BE2C (cell line): Measurements from ENCODE around the gene USP10.

Source experiments
- DNase-seq: peaks from one replicate; pipeline ENCODE4 v3.0.0-alpha.2; 2020
- H3K27me3 ChIP-seq: fragments of 250-450 bp; sonication (Bioruptor Pico); 2 replicates; pipeline ENCODE4 v1.5.1; 2020; ENCODE audit warnings: mild to moderate bottlenecking
- H3K36me3 ChIP-seq: fragments of 250-450 bp; sonication (Bioruptor Pico); 2 replicates; pipeline ENCODE4 v1.5.1; 2020; ENCODE audit warnings: mild to moderate bottlenecking
- H3K4me1 ChIP-seq: fragments of 250-450 bp; sonication (Bioruptor Pico); 2 replicates; pipeline ENCODE4 v1.5.1; 2020
- H3K4me3 ChIP-seq: 2 replicates; pipeline ENCODE4 v1.5.1; 2011; ENCODE audit warnings: low read depth, low read length
- H3K9me3 ChIP-seq: fragments of 250-450 bp; sonication (Bioruptor Pico); 2 replicates; pipeline ENCODE4 v1.5.1; 2020
- TF ChIP-seq, protein P1 (sequence below): IDR thresholded peaks from 2 replicates; pipeline ENCODE4 v1.5.1; 2012; ENCODE audit warnings: mild to moderate bottlenecking, low read depth, low read length

Gene USP10

DNA sequence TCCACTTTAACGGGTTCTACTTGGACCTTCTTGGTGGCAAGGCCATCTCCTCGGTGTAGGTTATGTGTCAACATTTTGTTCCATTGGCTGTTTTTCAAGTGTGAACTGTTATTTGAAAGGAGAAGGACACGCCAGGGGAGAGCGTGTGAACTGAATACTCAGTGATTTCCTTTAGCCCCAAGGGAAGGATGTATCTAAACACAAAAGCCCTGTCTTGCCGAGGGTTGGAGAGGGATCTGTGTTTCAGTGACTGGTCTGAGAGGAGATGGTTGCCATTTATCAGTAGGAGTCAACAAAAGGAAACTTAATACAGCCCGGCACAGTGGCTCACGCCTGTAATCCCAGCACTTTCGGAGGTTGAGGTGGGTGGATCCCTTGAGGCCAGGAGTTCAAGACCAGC is 50.0 kb downstream of the USP10 start:
- Histone ChIP-seq H3K4me1 (no peaks in the 10 kb centered on the region), H3K9me3 (no peaks in the 10 kb centered on the region), H3K4me3 (no peak overlapping the region), H3K27me3 (no peaks in the 10 kb centered on the region), H3K36me3 (peaks cover 29% of the 10 kb centered on the region)
- DNase-seq, result no peak
- TF ChIP-seq, protein P1, sequence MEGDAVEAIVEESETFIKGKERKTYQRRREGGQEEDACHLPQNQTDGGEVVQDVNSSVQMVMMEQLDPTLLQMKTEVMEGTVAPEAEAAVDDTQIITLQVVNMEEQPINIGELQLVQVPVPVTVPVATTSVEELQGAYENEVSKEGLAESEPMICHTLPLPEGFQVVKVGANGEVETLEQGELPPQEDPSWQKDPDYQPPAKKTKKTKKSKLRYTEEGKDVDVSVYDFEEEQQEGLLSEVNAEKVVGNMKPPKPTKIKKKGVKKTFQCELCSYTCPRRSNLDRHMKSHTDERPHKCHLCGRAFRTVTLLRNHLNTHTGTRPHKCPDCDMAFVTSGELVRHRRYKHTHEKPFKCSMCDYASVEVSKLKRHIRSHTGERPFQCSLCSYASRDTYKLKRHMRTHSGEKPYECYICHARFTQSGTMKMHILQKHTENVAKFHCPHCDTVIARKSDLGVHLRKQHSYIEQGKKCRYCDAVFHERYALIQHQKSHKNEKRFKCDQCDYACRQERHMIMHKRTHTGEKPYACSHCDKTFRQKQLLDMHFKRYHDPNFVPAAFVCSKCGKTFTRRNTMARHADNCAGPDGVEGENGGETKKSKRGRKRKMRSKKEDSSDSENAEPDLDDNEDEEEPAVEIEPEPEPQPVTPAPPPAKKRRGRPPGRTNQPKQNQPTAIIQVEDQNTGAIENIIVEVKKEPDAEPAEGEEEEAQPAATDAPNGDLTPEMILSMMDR, result no peak

DNA sequence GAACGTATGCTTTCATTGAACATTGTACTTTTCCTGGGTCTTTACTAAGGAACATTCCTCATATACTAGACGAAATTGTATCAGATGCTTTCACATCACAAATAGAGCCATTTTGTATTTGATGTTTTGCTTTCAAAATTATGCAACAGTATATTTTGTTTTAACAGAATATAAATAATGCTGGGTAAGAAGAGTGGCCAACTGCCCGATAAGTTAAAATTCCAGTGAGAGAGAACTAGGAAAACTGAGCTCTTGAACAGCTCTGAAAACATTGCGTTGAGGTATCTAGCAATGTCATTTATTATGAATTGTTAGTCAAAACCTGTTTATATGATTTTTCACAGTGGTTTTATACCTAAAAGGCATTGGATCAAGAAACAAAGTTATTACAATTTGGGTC is 50.8 kb downstream of the USP10 start:
- H3K36me3 ChIP-seq, result peaks cover 32% of the 10 kb centered on the region
- no peaks in the 10 kb centered on the region for H3K9me3 ChIP-seq
- H3K27me3 ChIP-seq, result no peaks in the 10 kb centered on the region
- H3K4me1 ChIP-seq, result no peaks in the 10 kb centered on the region
- TF ChIP-seq, protein P1, result no peak
- DNase-seq, result no peak
- H3K4me3 ChIP-seq, result no peak overlapping the region

DNA sequence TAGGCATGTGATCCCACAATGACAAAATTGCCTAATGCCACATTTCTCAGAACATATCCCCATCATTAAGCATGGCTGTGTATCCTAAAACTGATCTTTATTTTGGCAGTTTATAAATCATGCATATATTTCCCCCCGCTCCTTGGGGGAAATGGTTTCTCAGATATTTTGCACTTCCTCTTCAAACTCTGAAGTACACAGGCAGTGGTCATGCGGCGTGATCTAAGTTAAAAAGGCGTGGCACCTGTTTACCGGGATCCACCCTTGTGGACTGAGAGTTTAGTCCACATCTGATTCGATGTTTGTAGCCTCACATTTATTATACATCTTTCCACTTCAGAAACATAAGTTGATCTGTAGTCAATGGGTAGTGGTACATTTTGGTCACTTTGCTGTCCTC is 51.4 kb downstream of the USP10 start:
- Histone ChIP-seq H3K27me3 (no peaks in the 10 kb centered on the region), H3K4me3 (no peak overlapping the region), H3K4me1 (no peaks in the 10 kb centered on the region), H3K9me3 (no peaks in the 10 kb centered on the region), H3K36me3 (peaks cover 29% of the 10 kb centered on the region)
- no peak for DNase-seq
- TF ChIP-seq, protein P1, result no peak

DNA sequence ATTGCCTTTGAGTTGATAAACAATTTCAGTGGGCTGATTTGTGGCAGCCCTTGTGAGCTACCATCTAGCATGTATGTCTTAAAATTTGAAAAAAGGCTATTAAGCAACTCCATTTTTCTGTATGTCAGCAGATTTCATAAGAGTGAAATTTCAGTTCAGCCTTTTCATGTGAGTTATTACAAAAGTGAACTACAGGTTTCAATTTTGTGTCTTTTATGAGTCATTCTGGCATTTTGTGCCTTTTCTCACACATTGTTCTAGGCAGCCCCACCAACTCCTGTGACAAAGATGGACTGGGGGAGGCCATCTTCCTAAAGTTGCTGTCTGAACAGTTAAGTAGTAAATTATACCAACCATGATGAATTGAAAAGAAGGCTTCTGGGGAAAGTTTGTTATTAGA is 52.1 kb downstream of the USP10 start:
- no peak for DNase-seq
- Histone ChIP-seq H3K9me3 (no peaks in the 10 kb centered on the region), H3K36me3 (peaks cover 28% of the 10 kb centered on the region), H3K4me3 (no peak overlapping the region), H3K27me3 (no peaks in the 10 kb centered on the region), H3K4me1 (no peaks in the 10 kb centered on the region)
- TF ChIP-seq, protein P1, result no peak

DNA sequence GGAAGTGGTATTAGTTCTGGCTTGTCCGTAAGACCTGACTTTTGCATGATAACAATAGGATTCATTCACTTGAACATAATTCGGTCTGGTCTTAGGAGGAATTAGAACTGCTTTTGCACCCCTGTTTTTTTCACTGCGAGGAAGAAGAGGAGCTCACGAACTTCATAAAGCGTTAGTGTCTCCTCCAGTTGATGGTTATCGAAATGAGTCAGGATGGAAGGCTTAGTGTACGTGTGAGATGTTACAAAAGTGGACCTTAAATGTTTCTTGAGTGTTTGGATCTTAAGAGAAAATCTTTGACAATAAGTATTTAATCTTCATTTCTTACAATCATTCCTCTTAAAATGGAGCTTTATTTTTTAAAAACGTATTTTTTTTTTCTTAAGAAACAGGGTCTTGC is 52.8 kb downstream of the USP10 start:
- TF ChIP-seq, protein P1, result no peak
- H3K27me3 ChIP-seq, result no peaks in the 10 kb centered on the region
- H3K36me3 ChIP-seq, result peaks cover 25% of the 10 kb centered on the region
- H3K9me3 ChIP-seq, result no peaks in the 10 kb centered on the region
- H3K4me1 ChIP-seq, result no peaks in the 10 kb centered on the region
- no peak overlapping the region for H3K4me3 ChIP-seq
- no peak for DNase-seq

DNA sequence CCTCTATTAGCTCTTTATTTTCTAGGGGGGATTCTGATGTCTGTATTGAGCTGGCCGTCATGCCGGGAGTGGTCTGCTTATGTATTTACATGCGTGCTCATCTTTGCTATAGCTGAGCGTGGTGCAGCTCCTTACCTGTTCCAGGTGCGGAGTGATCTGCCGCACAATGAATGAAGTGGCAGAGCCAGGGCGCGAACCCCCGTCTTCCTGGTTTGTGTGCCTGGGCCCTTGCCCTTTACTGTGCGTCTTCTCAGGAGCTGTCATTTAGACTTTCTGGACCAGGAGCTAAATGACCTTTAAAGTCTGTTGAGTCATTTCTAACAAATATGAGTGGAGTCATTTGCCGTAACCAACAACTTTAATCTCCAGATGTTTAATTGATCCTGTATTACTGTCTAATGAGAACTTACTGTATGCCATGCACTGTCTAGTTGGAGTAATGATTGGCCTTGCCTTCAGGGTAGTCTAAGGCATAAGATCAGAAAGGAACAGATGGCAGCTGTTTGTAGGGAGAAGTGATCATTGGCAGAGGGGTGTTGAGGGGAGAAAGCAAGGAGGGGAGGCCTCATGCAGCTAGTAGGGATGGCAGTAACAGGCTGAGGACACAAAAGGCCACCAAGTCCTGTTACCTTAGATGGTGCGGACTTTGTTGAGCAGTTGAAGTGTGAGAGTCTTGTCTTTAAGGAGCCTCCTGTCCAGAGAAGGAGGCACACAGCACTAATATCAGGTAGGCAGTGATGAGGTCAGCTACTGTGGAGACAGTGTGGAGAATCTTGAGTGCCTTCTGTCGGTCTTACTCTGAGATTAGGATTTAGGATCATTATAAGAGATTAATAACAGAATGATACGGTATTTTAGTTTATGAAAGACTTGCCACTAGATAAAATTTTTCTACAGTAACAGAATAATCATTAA is 53.9 kb downstream of the USP10 start:
- no peak for DNase-seq
- TF ChIP-seq, protein P1, result no peak
- Histone ChIP-seq H3K36me3 (peaks cover 32% of the 10 kb centered on the region), H3K4me1 (no peaks in the 10 kb centered on the region), H3K4me3 (no peak overlapping the region), H3K9me3 (no peaks in the 10 kb centered on the region), H3K27me3 (no peaks in the 10 kb centered on the region)
